ENCODE results near the gene SH3PXD2A.

Gene SH3PXD2A

GRCh38 chr10:103876155-103876554 lies 20.8 kb upstream of the SH3PXD2A start:
- no peak for TF ChIP-seq CTCF (IDR thresholded peaks at IDR 0.05; ENCODE audit: low read depth, low read length)
- H3K4me3 ChIP-seq (ENCODE audit: low read depth, low read length) = no peak overlapping the region

GRCh38 chr10:103874730-103875129 lies 19.4 kb upstream of the SH3PXD2A start:
- no peak overlapping the region for H3K4me3 ChIP-seq (ENCODE audit: low read depth, low read length)
- TF ChIP-seq CTCF (IDR thresholded peaks at IDR 0.05; ENCODE audit: low read depth, low read length) = no peak

- H3K4me3 ChIP-seq (ENCODE audit: low read depth, low read length) = no peak overlapping the region
- TF ChIP-seq CTCF (IDR thresholded peaks at IDR 0.05; ENCODE audit: low read depth, low read length) = no peak
Observed at GRCh38 chr10:103872137-103872931, 17.0 kb upstream of the SH3PXD2A start.

GRCh38 chr10:103871006-103871405 lies 15.6 kb upstream of the SH3PXD2A start:
- H3K4me3 ChIP-seq (ENCODE audit: low read depth, low read length) = no peak overlapping the region
- TF ChIP-seq CTCF (IDR thresholded peaks at IDR 0.05; ENCODE audit: low read depth, low read length) = no peak

- H3K4me3 ChIP-seq (ENCODE audit: low read depth, low read length) = no peak overlapping the region
- no peak for TF ChIP-seq CTCF (IDR thresholded peaks at IDR 0.05; ENCODE audit: low read depth, low read length)
Observed at GRCh38 chr10:103870516-103870915, 15.1 kb upstream of the SH3PXD2A start.

GRCh38 chr10:103869336-103869735 lies 14.0 kb upstream of the SH3PXD2A start:
- no peak overlapping the region for H3K4me3 ChIP-seq (ENCODE audit: low read depth, low read length)
- TF ChIP-seq CTCF (IDR thresholded peaks at IDR 0.05; ENCODE audit: low read depth, low read length) = no peak

- TF ChIP-seq CTCF (IDR thresholded peaks at IDR 0.05; ENCODE audit: low read depth, low read length) = no peak
- H3K4me3 ChIP-seq (ENCODE audit: low read depth, low read length) = no peak overlapping the region
Observed at GRCh38 chr10:103868200-103868599, 12.8 kb upstream of the SH3PXD2A start.
